Tibial artery (tissue), 4 donors: ENCODE measurements around the gene DGKE.

Source experiments
- DNase-seq, 2 donors: peaks; one replicate each; pipeline ENCODE4 v3.0.0-alpha.2; 2019
- H3K27ac ChIP-seq, 2 donors: fragments of 200-600 bp; sonication (generic) in 1 of 2; 1 replicate in 1 of 2; 2 replicates in 1 of 2; pipeline ENCODE4 v1.5.1; 2018 to 2019; ENCODE audit warnings: mild to moderate bottlenecking in 1 of 2
- H3K27me3 ChIP-seq, 2 donors: fragments of 200-600 bp; sonication (generic) in 1 of 2; one replicate each; pipeline versions ENCODE4 v1.5.1 to v1.6.0; 2016 to 2019
- H3K36me3 ChIP-seq, 3 donors: fragments of 200-600 bp; sonication (generic) in 2 of 3; one replicate each; pipeline ENCODE4 v1.5.1; 2016 to 2019; ENCODE audit warnings: mild to moderate bottlenecking in 2 of 3
- H3K4me1 ChIP-seq, 4 donors: fragments of 200-600 bp; sonication (generic) in 2 of 4; 1 replicate in 3 of 4; 2 replicates in 1 of 4; pipeline ENCODE4 v1.5.1; 2016 to 2019
- H3K4me3 ChIP-seq, 2 donors: fragments of 200-600 bp; sonication (generic) in 1 of 2; 1 replicate in 1 of 2; 2 replicates in 1 of 2; pipeline ENCODE4 v1.5.1; 2018 to 2019; ENCODE audit warnings: mild to moderate bottlenecking in 2 of 2
- H3K9me3 ChIP-seq, 3 donors: fragments of 200-600 bp; sonication (generic) in 1 of 3; one replicate each; pipeline ENCODE4 v1.5.1; 2016 to 2019
- intact Hi-C: fragments of 100-400 bp; cut with DNase I; formaldehyde crosslinking; loops from one replicate; pipeline ENCODE4 v1.15.0; 2023; ENCODE audit warnings: low total_unique reads
- TF ChIP-seq, protein P1 (sequence below), 2 experiments: fragments of 200-600 bp in 1 of 2; fragments of 450-650 bp in 1 of 2; IDR thresholded peaks; one replicate each; pipeline ENCODE4 v1.5.1; 2017 to 2019; ENCODE audit warnings: antibody characterized with exemption in 2 of 2, mild to moderate bottlenecking in 1 of 2, moderate library complexity in 1 of 2

Gene DGKE

DNA sequence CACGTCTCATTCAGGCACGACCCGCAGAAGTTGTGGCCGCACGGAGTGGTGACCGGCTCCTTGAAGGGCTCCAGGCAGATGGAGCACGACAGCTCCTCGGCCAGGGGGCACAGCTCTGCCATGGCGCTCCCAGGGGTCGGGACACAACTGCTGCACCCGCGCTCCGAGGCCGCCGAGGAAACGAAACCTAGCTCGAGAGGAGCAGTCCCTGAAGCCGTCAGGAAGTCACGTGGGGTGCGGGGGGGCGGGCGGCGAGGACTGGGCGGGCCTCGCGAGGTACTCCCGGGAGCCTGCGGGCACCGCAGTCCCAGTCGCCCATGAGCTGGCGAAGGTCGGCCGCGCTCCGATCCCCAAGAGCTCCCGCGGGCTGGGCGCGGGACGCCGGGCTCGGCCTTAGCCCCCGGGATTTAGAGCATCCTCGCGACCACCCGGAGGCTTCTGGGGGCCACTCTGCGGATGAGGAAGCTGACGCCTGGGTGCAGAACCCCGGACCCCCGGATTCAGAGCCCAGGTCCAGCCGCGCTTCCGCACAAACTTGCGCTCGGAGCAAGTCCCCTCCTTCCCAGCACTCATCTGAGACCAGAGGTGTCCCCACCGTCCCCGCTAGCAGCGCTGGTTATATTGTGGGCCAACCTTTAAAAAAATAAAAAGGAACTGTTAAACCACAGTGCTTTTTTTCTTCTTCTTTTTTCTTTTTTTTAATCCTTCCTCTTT, 80.1 kb downstream of the DGKE start, which contains the start of gene TRIM25:
Gene TRIM25, minus strand, starts transcription at position 183 of the 714 bp plus-strand sequence. Its CDS starts 61 bp downstream, at position 122.
- Histone ChIP-seq H3K27me3 (no peaks in the 10 kb centered on the region), H3K27ac (peak within 1 kb of the TSS; percentile 83 to 86), H3K4me1 (peaks cover 4 to 50% (median 32%) of the 10 kb centered on the region in 4 donors), H3K36me3 (no peaks in the 10 kb centered on the region), H3K4me3 (peak within 1 kb of the TSS; percentile 71 to 89), H3K9me3 (no peaks in the 10 kb centered on the region)
- intact Hi-C loops = no loop called here
- DNase-seq = peak; percentile 93 to 97
- TF ChIP-seq, protein P1, sequence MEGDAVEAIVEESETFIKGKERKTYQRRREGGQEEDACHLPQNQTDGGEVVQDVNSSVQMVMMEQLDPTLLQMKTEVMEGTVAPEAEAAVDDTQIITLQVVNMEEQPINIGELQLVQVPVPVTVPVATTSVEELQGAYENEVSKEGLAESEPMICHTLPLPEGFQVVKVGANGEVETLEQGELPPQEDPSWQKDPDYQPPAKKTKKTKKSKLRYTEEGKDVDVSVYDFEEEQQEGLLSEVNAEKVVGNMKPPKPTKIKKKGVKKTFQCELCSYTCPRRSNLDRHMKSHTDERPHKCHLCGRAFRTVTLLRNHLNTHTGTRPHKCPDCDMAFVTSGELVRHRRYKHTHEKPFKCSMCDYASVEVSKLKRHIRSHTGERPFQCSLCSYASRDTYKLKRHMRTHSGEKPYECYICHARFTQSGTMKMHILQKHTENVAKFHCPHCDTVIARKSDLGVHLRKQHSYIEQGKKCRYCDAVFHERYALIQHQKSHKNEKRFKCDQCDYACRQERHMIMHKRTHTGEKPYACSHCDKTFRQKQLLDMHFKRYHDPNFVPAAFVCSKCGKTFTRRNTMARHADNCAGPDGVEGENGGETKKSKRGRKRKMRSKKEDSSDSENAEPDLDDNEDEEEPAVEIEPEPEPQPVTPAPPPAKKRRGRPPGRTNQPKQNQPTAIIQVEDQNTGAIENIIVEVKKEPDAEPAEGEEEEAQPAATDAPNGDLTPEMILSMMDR (IDR thresholded peaks at IDR 0.05) = no peak

DNA sequence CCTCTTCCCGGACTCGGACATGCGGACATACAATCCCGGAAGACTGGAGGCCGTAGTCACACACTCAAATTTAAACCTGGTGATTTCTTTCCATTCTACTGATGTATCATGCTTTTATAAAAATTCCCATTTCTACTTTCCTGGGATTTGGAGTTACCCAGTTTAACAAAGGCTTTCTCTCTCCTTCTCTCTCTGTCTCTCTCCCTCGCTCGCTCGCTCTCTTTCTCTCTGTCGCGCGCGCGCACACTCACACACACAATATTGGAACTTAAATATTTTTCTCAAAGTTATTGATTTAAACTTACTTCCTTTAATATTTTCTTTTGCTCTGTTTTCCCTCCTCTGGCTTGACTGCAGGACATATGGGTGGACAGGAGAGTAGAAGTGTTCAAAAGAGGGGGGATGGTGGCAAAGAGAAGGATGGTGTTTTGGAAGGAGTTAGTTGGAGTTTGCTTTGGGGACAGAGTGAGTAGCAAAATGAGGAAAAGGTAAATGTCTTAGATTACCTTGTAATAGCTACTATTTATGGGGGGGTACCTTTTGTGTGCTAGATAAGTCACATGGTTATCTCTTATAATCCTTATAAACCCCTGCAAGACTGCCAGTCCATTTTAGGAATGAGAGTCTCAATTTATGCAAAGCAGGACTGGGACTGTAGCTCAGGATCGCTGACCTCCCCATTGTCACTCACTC, 80.8 kb downstream of the DGKE start:
- no peaks in the 10 kb centered on the region for H3K36me3 ChIP-seq
- H3K9me3 ChIP-seq = no peaks in the 10 kb centered on the region
- peak overlapping the region; percentile 71 to 89 for H3K4me3 ChIP-seq
- H3K27me3 ChIP-seq = no peaks in the 10 kb centered on the region
- intact Hi-C loops = no loop called here
- peaks cover 4 to 46% (median 32%) of the 10 kb centered on the region in 4 donors for H3K4me1 ChIP-seq
- TF ChIP-seq, protein P1 (IDR thresholded peaks at IDR 0.05) = no peak
- H3K27ac ChIP-seq = peak overlapping the region; percentile 83 to 86
- DNase-seq = no peak

DNA sequence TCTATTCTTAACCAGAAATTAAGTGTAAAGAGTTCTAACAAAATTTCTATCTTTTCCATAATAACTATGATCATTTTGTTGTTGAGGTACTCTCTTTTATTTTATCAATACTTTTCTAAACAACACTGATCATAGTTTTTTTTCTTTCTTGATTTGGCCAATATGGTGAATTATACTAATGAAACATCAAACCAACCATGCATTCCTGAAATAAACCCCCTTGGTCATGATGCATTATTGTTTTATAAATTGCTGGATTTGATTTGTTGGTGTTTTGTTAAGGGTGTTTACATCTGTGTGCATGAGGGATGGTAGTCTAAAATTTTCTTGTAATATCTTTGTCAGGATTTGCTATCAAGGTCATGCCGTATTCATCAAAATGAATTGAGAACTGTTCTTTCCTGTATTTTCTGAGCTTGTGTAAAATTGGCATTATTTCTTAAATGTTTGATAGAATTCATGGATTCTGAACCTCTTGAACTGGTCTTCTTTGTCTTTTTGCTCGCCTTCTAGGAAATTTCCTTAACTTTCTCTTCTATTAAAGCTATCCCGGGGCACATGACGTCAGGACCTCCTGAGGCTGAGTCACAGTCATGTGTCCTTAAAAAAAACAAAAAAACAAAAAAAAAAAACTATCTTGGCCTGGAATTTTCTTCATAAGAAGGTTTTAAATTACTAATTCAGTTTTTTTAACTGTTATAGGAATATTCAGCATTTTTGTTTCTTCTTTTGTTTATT, 83.8 kb downstream of the DGKE start:
- Histone ChIP-seq H3K9me3 (no peaks in the 10 kb centered on the region), H3K4me3 (no peak overlapping the region), H3K36me3 (no peaks in the 10 kb centered on the region), H3K27ac (no peak overlapping the region), H3K27me3 (no peaks in the 10 kb centered on the region), H3K4me1 (peaks cover 4 to 22% (median 16%) of the 10 kb centered on the region in 4 donors)
- no peak for DNase-seq
- TF ChIP-seq, protein P1 (IDR thresholded peaks at IDR 0.05) = no peak
- intact Hi-C loops = no loop called here

DNA sequence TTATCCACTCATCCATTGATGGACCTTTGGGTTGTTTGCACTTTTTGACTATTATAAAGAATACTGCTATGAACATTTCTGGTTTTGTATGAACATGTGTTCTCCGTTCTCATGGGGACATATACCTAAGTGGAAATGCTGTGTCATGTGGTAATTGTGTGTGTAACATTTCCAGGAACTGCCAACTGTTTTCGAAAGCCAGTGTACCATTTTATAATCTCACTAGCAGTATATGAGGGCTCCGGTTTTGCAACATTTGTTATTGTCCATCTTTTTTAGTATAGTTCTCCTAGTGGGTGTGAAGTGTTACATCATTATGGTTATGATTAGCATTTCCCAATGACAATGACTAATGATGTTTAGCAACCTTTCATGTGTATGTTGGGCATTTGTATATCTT, 85.0 kb downstream of the DGKE start:
- intact Hi-C loops = no loop called here
- no peak for DNase-seq
- no peaks in the 10 kb centered on the region for H3K9me3 ChIP-seq
- no peak overlapping the region for H3K4me3 ChIP-seq
- TF ChIP-seq, protein P1 (IDR thresholded peaks at IDR 0.05) = no peak
- H3K27ac ChIP-seq = no peak overlapping the region
- peaks cover 1 to 17% (median 11%) of the 10 kb centered on the region in 4 donors for H3K4me1 ChIP-seq
- H3K36me3 ChIP-seq = no peaks in the 10 kb centered on the region
- H3K27me3 ChIP-seq = no peaks in the 10 kb centered on the region
